CD14-positive monocyte (primary cell): Measurements from ENCODE around the gene OTOG. TPM values are rescaled to one million over a fixed set of nuclear protein-coding genes. Genes with fewer than 3 reads are reported as not detected.

Experiments used
- DNase-seq, 3 donors: peaks; one replicate each; pipeline ENCODE4 v3.0.0-alpha.2; 2011 to 2022
- H2AFZ ChIP-seq: 2 replicates; pipeline ENCODE4 v1.6.0; 2012; ENCODE audit warnings: mild to moderate bottlenecking, low read depth, low read length, inconsistent platforms; ENCODE audit not compliant: insufficient read depth, poor library complexity, severe bottlenecking
- H3K27ac ChIP-seq, 2 donors: 1 replicate in 1 of 2; 2 replicates in 1 of 2; pipeline ENCODE4 v1.5.1; 2012 to 2013; ENCODE audit warnings: low read length in 2 of 2, control low read depth in 1 of 2, inconsistent platforms in 1 of 2, low read depth in 1 of 2, mild to moderate bottlenecking in 1 of 2
- H3K27me3 ChIP-seq, 2 donors: one replicate each; pipeline versions ENCODE4 v1.6.0 to v1.6.1; 2011 to 2013; ENCODE audit warnings: low read length in 2 of 2; ENCODE audit not compliant: control insufficient read depth in 2 of 2, insufficient read depth in 2 of 2
- H3K36me3 ChIP-seq, 2 donors: replicated peaks in 1 of 2; 1 replicate in 1 of 2; 2 replicates in 1 of 2; pipeline versions ENCODE4 v1.5.1 to v1.6.1; 2012 to 2013; ENCODE audit warnings: low read length in 2 of 2, control low read depth in 1 of 2, inconsistent platforms in 1 of 2, mild to moderate bottlenecking in 1 of 2; ENCODE audit not compliant: insufficient read depth in 2 of 2, control insufficient read depth in 1 of 2
- H3K4me1 ChIP-seq, 2 donors: 1 replicate in 1 of 2; 2 replicates in 1 of 2; pipeline versions ENCODE4 v1.5.1 to v1.6.1; 2012 to 2013; ENCODE audit warnings: low read length in 2 of 2, control low read depth in 1 of 2, inconsistent platforms in 1 of 2, mild to moderate bottlenecking in 1 of 2, moderate library complexity in 1 of 2; ENCODE audit not compliant: insufficient read depth in 2 of 2, control insufficient read depth in 1 of 2
- H3K4me2 ChIP-seq: replicated peaks from 2 replicates; pipeline ENCODE3; 2012; ENCODE audit warnings: low read length, moderate library complexity, mild to moderate bottlenecking; ENCODE audit not compliant: poor library complexity, severe bottlenecking; ENCODE audit errors: extremely low read depth
- H3K4me3 ChIP-seq, 3 experiments: fragments of 200-600 bp in 1 of 3; sonication (generic) in 1 of 3; replicated peaks in 1 of 3; 1 replicate in 2 of 3; 2 replicates in 1 of 3; pipeline ENCODE4 v1.5.1; 2011 to 2013; ENCODE audit warnings: low read length in 3 of 3, mild to moderate bottlenecking in 3 of 3, control low read depth in 2 of 3, low read depth in 2 of 3, inconsistent platforms in 1 of 3, moderate library complexity in 1 of 3
- H3K79me2 ChIP-seq: 2 replicates; pipeline ENCODE4 v1.6.0; 2012; ENCODE audit warnings: mild to moderate bottlenecking, control low read depth, inconsistent platforms, low read length, moderate library complexity; ENCODE audit not compliant: insufficient read depth
- H3K9ac ChIP-seq: 2 replicates; pipeline ENCODE4 v1.6.0; 2017; ENCODE audit warnings: low read length, mild to moderate bottlenecking; ENCODE audit not compliant: insufficient read depth, poor library complexity, severe bottlenecking
- H3K9me3 ChIP-seq, 2 donors: replicated peaks in 1 of 2; 1 replicate in 1 of 2; 2 replicates in 1 of 2; pipeline versions ENCODE4 v1.5.1 to v1.6.1; 2012 to 2013; ENCODE audit warnings: low read length in 2 of 2, control low read depth in 1 of 2; ENCODE audit not compliant: control insufficient read depth in 1 of 2, insufficient read depth in 1 of 2
- H4K20me1 ChIP-seq: 2 replicates; pipeline ENCODE4 v1.6.0; 2012; ENCODE audit warnings: mild to moderate bottlenecking, low read length, control low read depth, moderate library complexity; ENCODE audit not compliant: insufficient read depth
- H3K27ac Mint-ChIP-seq, 7 donors: one replicate each; pipeline ENCODE4 v1.8.0; 2020; ENCODE audit warnings: mild to moderate bottlenecking in 7 of 7, mixed read lengths in 7 of 7, moderate library complexity in 6 of 7, inconsistent platforms in 2 of 7
- H3K27me3 Mint-ChIP-seq, 3 donors: one replicate each; pipeline ENCODE4 v1.8.0; 2021 to 2022; ENCODE audit warnings: low read depth in 3 of 3, mild to moderate bottlenecking in 3 of 3, mixed read lengths in 3 of 3, moderate library complexity in 3 of 3, inconsistent platforms in 1 of 3
- H3K36me3 Mint-ChIP-seq, 2 donors: one replicate each; pipeline ENCODE4 v1.8.0; 2020; ENCODE audit warnings: mixed read lengths in 2 of 2, inconsistent platforms in 1 of 2, mild to moderate bottlenecking in 1 of 2
- H3K4me1 Mint-ChIP-seq: one replicate; pipeline ENCODE4 v1.8.0; 2020; ENCODE audit warnings: mild to moderate bottlenecking, mixed read lengths
- H3K4me3 Mint-ChIP-seq, 2 donors: one replicate each; pipeline ENCODE4 v1.8.0; 2020; ENCODE audit warnings: mild to moderate bottlenecking in 2 of 2, mixed read lengths in 2 of 2, moderate library complexity in 1 of 2
- H3K9me3 Mint-ChIP-seq, 7 donors: one replicate each; pipeline ENCODE4 v1.8.0; 2020 to 2022; ENCODE audit warnings: mixed read lengths in 7 of 7, mild to moderate bottlenecking in 6 of 7, moderate library complexity in 6 of 7, inconsistent platforms in 2 of 7
- CTCF ChIP-seq: fragments of 200-600 bp; IDR thresholded peaks from one replicate; pipeline ENCODE4 v1.8.0; 2022; ENCODE audit warnings: antibody characterized with exemption, mild to moderate bottlenecking
- WGBS: methylation state at CpG from one replicate; pipeline ENCODE4 v1.1.5; 2013; ENCODE audit warnings: missing lambda C conversion rate; ENCODE audit not compliant: insufficient coverage; 5-methylcytosine and 5-hydroxymethylcytosine counted together
- intact Hi-C, 2 donors: fragments of 100-400 bp; cut with micrococcal nuclease; formaldehyde crosslinking; loops; one replicate each; pipeline versions ENCODE4 v1.15.0 to v1.15.1; 2023
- polyA plus RNA-seq, 3 donors: library from polyadenylated mRNA; depleted of rRNA in 1 of 3; unstranded in 2 of 3; stranded (reverse) in 1 of 3; fragments of 300-500 nt in 2 of 3; fragments of >200 nt in 1 of 3; fragmentation: Illumina TruSeq in 2 of 3; gene quantifications; 1 replicate in 2 of 3; 2 replicates in 1 of 3; pipeline ENCODE4 v1.2.3, GENCODE V29; 2012 to 2021

The OTOG gene
- polyA plus RNA-seq, 3 donors = not detected

GRCh38 chr11:17598700-17599459 lies 51.8 kb downstream of the OTOG start:
- Histone ChIP-seq H2AFZ (no peak overlapping the region), H3K36me3 (no peaks in the 10 kb centered on the region), H3K4me3 (no peak overlapping the region), H3K9me3 (no peaks in the 10 kb centered on the region), H3K27ac (no peak overlapping the region), H4K20me1 (no peaks in the 10 kb centered on the region), H3K79me2 (no peaks in the 10 kb centered on the region), H3K9ac (no peak overlapping the region), H3K27me3 (no peaks in the 10 kb centered on the region), H3K4me2 (no peak overlapping the region), H3K4me1 (no peaks in the 10 kb centered on the region)
- Mint-ChIP-seq H3K4me1 (no peaks in the 10 kb centered on the region), H3K4me3 (no peak overlapping the region), H3K27ac (peak overlapping the region in 1 of 7 donors; percentile 49), H3K9me3 (peaks cover 0 to 5% (median 0%) of the 10 kb centered on the region in 7 donors), H3K27me3 (peaks cover 3 to 9% (median 8%) of the 10 kb centered on the region in 3 donors), H3K36me3 (no peaks in the 10 kb centered on the region)
- DNase-seq = peak; percentile 15 to 43 (median 43)
- intact Hi-C loops = no loop called here
- TF ChIP-seq CTCF = peak; percentile 97
- 20% methylated on average over 15 of the region's 17 CpGs for WGBS

GRCh38 chr11:17599460-17599925 lies 52.4 kb downstream of the OTOG start:
- Mint-ChIP-seq H3K36me3 (no peaks in the 10 kb centered on the region), H3K9me3 (peaks cover 0 to 4% (median 0%) of the 10 kb centered on the region in 7 donors), H3K4me3 (no peak overlapping the region), H3K27me3 (peaks cover 3 to 9% (median 8%) of the 10 kb centered on the region in 3 donors), H3K27ac (peak overlapping the region in 1 of 7 donors; percentile 49), H3K4me1 (no peaks in the 10 kb centered on the region)
- no peaks in the 10 kb centered on the region for H3K27me3 ChIP-seq
- intact Hi-C loops = no loop called here
- 87% methylated on average over 8 of the region's 10 CpGs for WGBS
- no peaks in the 10 kb centered on the region for H3K9me3 ChIP-seq
- TF ChIP-seq CTCF = no peak
- H3K4me1 ChIP-seq = no peaks in the 10 kb centered on the region
- DNase-seq = no peak
- no peak overlapping the region for H2AFZ ChIP-seq
- no peak overlapping the region for H3K9ac ChIP-seq
- H3K36me3 ChIP-seq = no peaks in the 10 kb centered on the region
- H3K4me3 ChIP-seq = no peak overlapping the region
- no peaks in the 10 kb centered on the region for H4K20me1 ChIP-seq
- no peaks in the 10 kb centered on the region for H3K79me2 ChIP-seq
- H3K4me2 ChIP-seq = no peak overlapping the region
- no peak overlapping the region for H3K27ac ChIP-seq
